ENCODE data around the gene CALHM2. TPM values are rescaled to one million over a fixed set of nuclear protein-coding genes. Genes with fewer than 3 reads are reported as not detected.

CALHM2 gene
- total and polyA plus RNA-seq, 2 donors (not counting 1 experiment from before 2014, with no cell fraction given): 16.3 to 42.8 TPM

GRCh38 chr10:103457896-103458583, 5.9 kb upstream of the CALHM2 start:
- Histone ChIP-seq H3K4me1 (ENCODE audit: control insufficient read depth in 2 of 2, insufficient read depth in 2 of 2, low read length in 2 of 2) (peaks cover 3 to 18% of the 10 kb centered on the region in 2 donors), H2AFZ (ENCODE audit: insufficient read depth, low read depth, low read length, poor library complexity, severe bottlenecking) (no peak overlapping the region), H3K9me3 (ENCODE audit: control extremely low read depth in 1 of 3, control insufficient read depth in 2 of 3, insufficient read depth in 1 of 3, low read length in 2 of 3) (no peaks in the 10 kb centered on the region), H3K36me3 (replicated peaks in 1 of 2; ENCODE audit: control extremely low read depth in 1 of 2, control insufficient read depth in 1 of 2, extremely low read depth in 1 of 2, insufficient read depth in 2 of 2, low read length in 1 of 2) (no peaks in the 10 kb centered on the region), H3K9ac (ENCODE audit: low read length) (no peak overlapping the region), H3K27me3 (replicated peaks in 1 of 4; ENCODE audit: control extremely low read depth in 1 of 4, control insufficient read depth in 3 of 4, insufficient read depth in 4 of 4, low read length in 3 of 4) (peaks cover 0 to under 1% (median 0%) of the 10 kb centered on the region in 4 experiments), H4K20me1 (ENCODE audit: control insufficient read depth, insufficient read depth, low read length, poor library complexity, severe bottlenecking) (no peaks in the 10 kb centered on the region), H3K4me3 (ENCODE audit: control extremely low read depth in 1 of 5, extremely low read depth in 1 of 5, insufficient read depth in 1 of 5, low read depth in 2 of 5, low read length in 4 of 5) (peak overlapping the region in 1 of 5 experiments; percentile 9), H3K79me2 (ENCODE audit: control insufficient read depth, insufficient read depth, low read length) (no peaks in the 10 kb centered on the region), H3K27ac (ENCODE audit: low read length in 2 of 2) (no peak overlapping the region), H3K4me2 (replicated peaks; ENCODE audit: low read depth, low read length, poor library complexity, severe bottlenecking) (no peak overlapping the region)
- TF ChIP-seq EZH2 (IDR thresholded peaks at IDR 0.05; ENCODE audit: borderline replicate concordance, insufficient read depth, low read depth, low read length, poor library complexity, severe bottlenecking): no peak
- no peak for TF ChIP-seq CTCF (IDR thresholded peaks at IDR 0.05)
- Mint-ChIP-seq H3K4me1 (peaks cover 21% of the 10 kb centered on the region), H3K4me3 (peak overlapping the region; percentile 34), H3K27ac (no peak overlapping the region), H3K27me3 (no peaks in the 10 kb centered on the region), H3K9me3 (ENCODE audit: insufficient read depth) (no peaks in the 10 kb centered on the region)
- ChIA-PET POLR2A (no interaction called here), CTCF (interaction anchor here (1.3 kb wide), 1 partner anchor 42 kb away, joined by 4 read pairs; no protein-coding TSS in a partner anchor)
- DNase-seq: no peak
- ATAC-seq (ENCODE audit: low read depth): no peak
- intact Hi-C loops (cut with micrococcal nuclease): no loop called here
- WGBS (ENCODE audit: insufficient coverage): 96% methylated on average over 39 of the region's 39 CpGs

- Histone ChIP-seq H3K4me1 (ENCODE audit: control insufficient read depth in 2 of 2, insufficient read depth in 2 of 2, low read length in 2 of 2) (peaks cover 10 to 26% of the 10 kb centered on the region in 2 donors), H3K9ac (ENCODE audit: low read length) (no peak overlapping the region), H4K20me1 (ENCODE audit: control insufficient read depth, insufficient read depth, low read length, poor library complexity, severe bottlenecking) (no peaks in the 10 kb centered on the region), H3K4me3 (ENCODE audit: control extremely low read depth in 1 of 5, extremely low read depth in 1 of 5, insufficient read depth in 1 of 5, low read depth in 2 of 5, low read length in 4 of 5) (no peak overlapping the region), H3K36me3 (replicated peaks in 1 of 2; ENCODE audit: control extremely low read depth in 1 of 2, control insufficient read depth in 1 of 2, extremely low read depth in 1 of 2, insufficient read depth in 2 of 2, low read length in 1 of 2) (no peaks in the 10 kb centered on the region), H3K79me2 (ENCODE audit: control insufficient read depth, insufficient read depth, low read length) (peaks cover 5% of the 10 kb centered on the region), H3K9me3 (ENCODE audit: control extremely low read depth in 1 of 3, control insufficient read depth in 2 of 3, insufficient read depth in 1 of 3, low read length in 2 of 3) (no peaks in the 10 kb centered on the region), H3K4me2 (replicated peaks; ENCODE audit: low read depth, low read length, poor library complexity, severe bottlenecking) (no peak overlapping the region), H3K27me3 (replicated peaks in 1 of 4; ENCODE audit: control extremely low read depth in 1 of 4, control insufficient read depth in 3 of 4, insufficient read depth in 4 of 4, low read length in 3 of 4) (peaks cover 0 to 6% (median 0%) of the 10 kb centered on the region in 4 experiments), H3K27ac (ENCODE audit: low read length in 2 of 2) (no peak overlapping the region), H2AFZ (ENCODE audit: insufficient read depth, low read depth, low read length, poor library complexity, severe bottlenecking) (no peak overlapping the region)
- intact Hi-C loops (cut with micrococcal nuclease): no loop called here
- TF ChIP-seq EZH2 (IDR thresholded peaks at IDR 0.05; ENCODE audit: borderline replicate concordance, insufficient read depth, low read depth, low read length, poor library complexity, severe bottlenecking) (no peak), CTCF (IDR thresholded peaks at IDR 0.05) (no peak)
- WGBS (ENCODE audit: insufficient coverage): 87% methylated on average over 5 of the region's 8 CpGs
- H3K9me3 Mint-ChIP-seq (ENCODE audit: insufficient read depth): no peaks in the 10 kb centered on the region
- no peak overlapping the region for H3K4me3 Mint-ChIP-seq
- H3K27ac Mint-ChIP-seq: no peak overlapping the region
- ATAC-seq (ENCODE audit: low read depth) (no peak), DNase-seq (no peak)
- peaks cover 29% of the 10 kb centered on the region for H3K4me1 Mint-ChIP-seq
- ChIA-PET CTCF (interaction anchor here (1.1 kb wide), 1 partner anchor 28 kb away, joined by 3 read pairs; no protein-coding TSS in a partner anchor), POLR2A (no interaction called here)
- no peaks in the 10 kb centered on the region for H3K27me3 Mint-ChIP-seq
Measured at GRCh38 chr10:103457176-103457712, 5.1 kb upstream of the CALHM2 start.

Measured in B cell (primary cell).